NCI-H748 (cell line): ENCODE results near the gene SLC38A3.
A peak's percentile ranks its signal among the peaks of the same experiment; 100 is the strongest.

Experiments
- DNase-seq: peaks from one replicate; lab custom pipeline; 2025; ENCODE audit not compliant: unreplicated experiment; lab: John Stamatoyannopoulos, UW

The SLC38A3 gene

GRCh38 chr3:50168791-50169190, 36.3 kb upstream of the SLC38A3 start:
- DNase-seq, result no peak

- no peak for DNase-seq
Observed at GRCh38 chr3:50169232-50169832, 35.7 kb upstream of the SLC38A3 start.

GRCh38 chr3:50169858-50170257, 35.2 kb upstream of the SLC38A3 start:
- DNase-seq, result no peak

- DNase-seq, result no peak
Observed at GRCh38 chr3:50170689-50171088, 34.4 kb upstream of the SLC38A3 start.

GRCh38 chr3:50171540-50172301, 33.4 kb upstream of the SLC38A3 start:
- no peak for DNase-seq

- DNase-seq, result no peak
Observed at GRCh38 chr3:50172626-50173220, 32.3 kb upstream of the SLC38A3 start.

GRCh38 chr3:50173685-50174516, 31.2 kb upstream of the SLC38A3 start:
- DNase-seq, result no peak

GRCh38 chr3:50174517-50174895, 30.6 kb upstream of the SLC38A3 start:
- DNase-seq, result no peak

GRCh38 chr3:50174947-50175524, 30.0 kb upstream of the SLC38A3 start:
- no peak for DNase-seq

GRCh38 chr3:50177346-50177745, 27.7 kb upstream of the SLC38A3 start:
- no peak for DNase-seq

- DNase-seq, result no peak
Observed at GRCh38 chr3:50179710-50180109, 25.4 kb upstream of the SLC38A3 start.

- DNase-seq, result no peak
Observed at GRCh38 chr3:50181985-50182384, 23.1 kb upstream of the SLC38A3 start.

GRCh38 chr3:50182533-50183099, 22.5 kb upstream of the SLC38A3 start:
- no peak for DNase-seq

- DNase-seq, result no peak
Observed at GRCh38 chr3:50183755-50184154, 21.3 kb upstream of the SLC38A3 start.

GRCh38 chr3:50184242-50184978, 20.7 kb upstream of the SLC38A3 start:
- DNase-seq, result no peak

- DNase-seq, result no peak
Observed at GRCh38 chr3:50185230-50185629, 19.8 kb upstream of the SLC38A3 start.

- no peak for DNase-seq
Observed at GRCh38 chr3:50186096-50186495, 19.0 kb upstream of the SLC38A3 start.

GRCh38 chr3:50187750-50188149, 17.3 kb upstream of the SLC38A3 start:
- no peak for DNase-seq

- peak; percentile 37 for DNase-seq
Observed at GRCh38 chr3:50189274-50189673, 15.8 kb upstream of the SLC38A3 start.

- DNase-seq, result no peak
Observed at GRCh38 chr3:50189989-50190388, 15.1 kb upstream of the SLC38A3 start.
